Measurements from ENCODE around the gene BRD7.
A peak's percentile ranks its signal among the peaks of the same experiment; 100 is the strongest.

The BRD7 gene

DNA sequence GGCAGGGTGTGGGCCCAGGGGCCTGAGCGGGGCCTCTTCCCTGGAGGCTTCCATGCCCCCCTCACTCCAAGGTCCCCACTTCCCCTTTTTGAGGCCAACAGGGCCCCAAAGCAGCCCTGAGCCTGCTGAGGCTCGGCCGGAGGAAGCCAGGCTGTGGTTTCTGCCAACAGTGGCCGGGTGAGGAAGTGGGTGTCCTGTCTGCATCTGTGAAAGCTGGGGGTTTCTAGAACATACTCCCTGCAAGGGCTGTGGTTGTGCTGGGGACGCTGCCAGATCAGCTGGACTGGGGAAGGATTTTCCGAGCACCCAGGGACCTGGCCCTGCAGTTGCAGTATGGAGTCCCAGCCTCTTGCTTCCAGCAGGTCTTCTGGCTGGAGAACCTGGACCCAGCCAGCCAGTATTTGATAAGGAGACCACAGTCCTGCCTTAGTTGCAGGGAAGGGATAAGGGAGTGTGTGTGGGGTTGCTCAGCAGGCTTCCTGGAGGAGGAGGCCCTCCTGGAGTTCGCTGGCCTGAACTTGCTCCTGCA lies 86.7 kb downstream of the BRD7 start:
- H3K36me3 ChIP-seq (ENCODE audit: control insufficient read depth in 2 of 2, insufficient read depth in 1 of 2, low read length in 2 of 2) = peaks cover 0 to 4% of the 10 kb centered on the region in 2 experiments; a peak in 2 of 3 replicates
- TF ChIP-seq RBAK (tag by site-specific recombination; IDR thresholded peaks at IDR 0.05) (no peak), ZNF292 (tag by site-specific recombination; IDR thresholded peaks at IDR 0.05; ENCODE audit: borderline replicate concordance, low read depth) (no peak), ZNF510 (tag by site-specific recombination; IDR thresholded peaks at IDR 0.05; ENCODE audit: insufficient replicate concordance) (no peak)
- CTCF ChIA-PET = no interaction called here
- peaks cover 3% of the 10 kb centered on the region; the same call in 1 of the 2 replicates for H3K4me1 ChIP-seq (ENCODE audit: control insufficient read depth, insufficient read depth, low read length)
- H3K4me3 ChIP-seq (ENCODE audit: low read depth, low read length) = no peak overlapping the region
- no peak overlapping the region for H3K27ac ChIP-seq (ENCODE audit: extremely low read depth, low read depth, low read length)
- POLR2A ChIA-PET = no interaction called here
- no peaks in the 10 kb centered on the region for H3K9me3 ChIP-seq (ENCODE audit: control insufficient read depth, insufficient read depth, low read depth, low read length)

DNA sequence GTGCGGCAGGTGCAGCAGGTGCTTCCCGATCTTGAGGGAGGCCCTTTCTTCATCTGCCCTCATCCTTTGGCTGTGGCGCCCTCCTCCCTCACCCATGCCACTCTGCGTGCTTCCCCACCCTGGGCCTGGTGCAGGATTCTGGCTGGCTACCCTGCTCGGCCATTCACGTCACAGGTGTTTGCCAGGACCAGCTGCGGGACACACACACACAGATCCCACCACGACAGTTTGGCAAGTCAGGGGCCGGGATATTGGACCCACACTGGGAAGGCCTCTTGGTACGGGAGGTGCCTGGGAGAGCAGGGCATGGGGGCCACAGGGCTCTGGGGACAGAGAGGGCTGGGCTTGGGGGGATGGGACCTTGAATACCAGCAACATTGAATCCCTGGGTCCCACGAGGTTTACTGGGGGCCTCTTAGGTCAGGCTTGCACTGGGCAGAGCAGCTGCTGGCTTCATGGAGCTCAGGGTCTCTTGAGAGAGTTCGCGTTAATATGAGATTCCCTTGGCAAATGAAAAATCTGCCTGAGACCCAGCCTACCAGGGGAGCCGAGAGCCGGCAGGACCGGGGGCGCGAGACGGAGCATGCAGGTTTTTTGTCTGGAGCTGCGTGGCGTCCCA lies 87.3 kb downstream of the BRD7 start:
- Histone ChIP-seq H3K36me3 (ENCODE audit: control insufficient read depth in 2 of 2, insufficient read depth in 1 of 2, low read length in 2 of 2) (peaks cover 0 to under 1% of the 10 kb centered on the region in 2 experiments; a peak in 1 of 3 replicates), H3K4me3 (ENCODE audit: low read depth, low read length) (no peak overlapping the region), H3K4me1 (ENCODE audit: control insufficient read depth, insufficient read depth, low read length) (peaks cover 3% of the 10 kb centered on the region; the same call in 1 of the 2 replicates), H3K9me3 (ENCODE audit: control insufficient read depth, insufficient read depth, low read depth, low read length) (no peaks in the 10 kb centered on the region), H3K27ac (ENCODE audit: extremely low read depth, low read depth, low read length) (no peak overlapping the region)
- ChIA-PET CTCF (no interaction called here), POLR2A (no interaction called here)
- 0 out of 2 replicates have a peak, but pooled peaks have one; percentile 2 for TF ChIP-seq ZEB2 (tag by site-specific recombination; IDR thresholded peaks at IDR 0.05)
- no peak for TF ChIP-seq GLIS1 (tag by site-specific recombination; IDR thresholded peaks at IDR 0.05)

GRCh38 chr16:50280932-50281331 lies 87.9 kb downstream of the BRD7 start:
- Histone ChIP-seq H3K36me3 (ENCODE audit: control insufficient read depth in 2 of 2, insufficient read depth in 1 of 2, low read length in 2 of 2) (no peaks in the 10 kb centered on the region), H3K9me3 (ENCODE audit: control insufficient read depth, insufficient read depth, low read depth, low read length) (no peaks in the 10 kb centered on the region), H3K27ac (ENCODE audit: extremely low read depth, low read depth, low read length) (no peak overlapping the region), H3K4me3 (ENCODE audit: low read depth, low read length) (no peak overlapping the region), H3K4me1 (ENCODE audit: control insufficient read depth, insufficient read depth, low read length) (peaks cover 3% of the 10 kb centered on the region; the same call in 1 of the 2 replicates)
- CTCF ChIA-PET = no interaction called here
- POLR2A ChIA-PET = no interaction called here
- TF ChIP-seq, protein P1, sequence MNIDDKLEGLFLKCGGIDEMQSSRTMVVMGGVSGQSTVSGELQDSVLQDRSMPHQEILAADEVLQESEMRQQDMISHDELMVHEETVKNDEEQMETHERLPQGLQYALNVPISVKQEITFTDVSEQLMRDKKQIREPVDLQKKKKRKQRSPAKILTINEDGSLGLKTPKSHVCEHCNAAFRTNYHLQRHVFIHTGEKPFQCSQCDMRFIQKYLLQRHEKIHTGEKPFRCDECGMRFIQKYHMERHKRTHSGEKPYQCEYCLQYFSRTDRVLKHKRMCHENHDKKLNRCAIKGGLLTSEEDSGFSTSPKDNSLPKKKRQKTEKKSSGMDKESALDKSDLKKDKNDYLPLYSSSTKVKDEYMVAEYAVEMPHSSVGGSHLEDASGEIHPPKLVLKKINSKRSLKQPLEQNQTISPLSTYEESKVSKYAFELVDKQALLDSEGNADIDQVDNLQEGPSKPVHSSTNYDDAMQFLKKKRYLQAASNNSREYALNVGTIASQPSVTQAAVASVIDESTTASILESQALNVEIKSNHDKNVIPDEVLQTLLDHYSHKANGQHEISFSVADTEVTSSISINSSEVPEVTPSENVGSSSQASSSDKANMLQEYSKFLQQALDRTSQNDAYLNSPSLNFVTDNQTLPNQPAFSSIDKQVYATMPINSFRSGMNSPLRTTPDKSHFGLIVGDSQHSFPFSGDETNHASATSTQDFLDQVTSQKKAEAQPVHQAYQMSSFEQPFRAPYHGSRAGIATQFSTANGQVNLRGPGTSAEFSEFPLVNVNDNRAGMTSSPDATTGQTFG (tag by site-specific recombination; IDR thresholded peaks at IDR 0.05; ENCODE audit: borderline replicate concordance) = no peak
- no peak for TF ChIP-seq OVOL3 (tag by site-specific recombination; IDR thresholded peaks at IDR 0.05)
- TF ChIP-seq, protein P2, sequence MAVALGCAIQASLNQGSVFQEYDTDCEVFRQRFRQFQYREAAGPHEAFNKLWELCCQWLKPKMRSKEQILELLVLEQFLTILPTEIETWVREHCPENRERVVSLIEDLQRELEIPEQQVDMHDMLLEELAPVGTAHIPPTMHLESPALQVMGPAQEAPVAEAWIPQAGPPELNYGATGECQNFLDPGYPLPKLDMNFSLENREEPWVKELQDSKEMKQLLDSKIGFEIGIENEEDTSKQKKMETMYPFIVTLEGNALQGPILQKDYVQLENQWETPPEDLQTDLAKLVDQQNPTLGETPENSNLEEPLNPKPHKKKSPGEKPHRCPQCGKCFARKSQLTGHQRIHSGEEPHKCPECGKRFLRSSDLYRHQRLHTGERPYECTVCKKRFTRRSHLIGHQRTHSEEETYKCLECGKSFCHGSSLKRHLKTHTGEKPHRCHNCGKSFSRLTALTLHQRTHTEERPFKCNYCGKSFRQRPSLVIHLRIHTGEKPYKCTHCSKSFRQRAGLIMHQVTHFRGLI (tag by site-specific recombination; IDR thresholded peaks at IDR 0.05) = peak; percentile 32; the same call in 1 of the 2 replicates
- TF ChIP-seq ZBTB48 (tag by site-specific recombination; IDR thresholded peaks at IDR 0.05) = no peak
- peak; percentile 61; the same call in 1 of the 2 replicates for TF ChIP-seq ZNF121 (tag by site-specific recombination; IDR thresholded peaks at IDR 0.05)
- TF ChIP-seq ZNF138 (tag by site-specific recombination; IDR thresholded peaks at IDR 0.05; ENCODE audit: borderline replicate concordance) = no peak

DNA sequence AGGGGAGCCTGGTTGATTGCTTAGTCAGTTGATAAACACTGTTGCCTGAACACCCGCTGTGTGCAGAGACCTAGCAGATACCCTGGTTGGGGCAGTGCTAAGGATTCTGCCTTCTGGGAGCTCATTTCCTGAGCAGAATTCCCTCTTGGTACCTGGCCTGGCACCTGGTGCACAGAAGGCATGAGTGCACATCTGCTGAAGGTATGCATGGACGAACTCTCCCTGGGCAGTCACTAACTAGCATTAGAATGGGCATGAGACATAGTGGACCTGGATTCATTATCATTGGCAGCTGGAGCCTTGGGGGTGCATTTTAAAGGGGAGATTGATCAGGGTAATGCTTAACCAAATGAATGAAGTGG lies 89.3 kb downstream of the BRD7 start:
- Histone ChIP-seq H3K27ac (ENCODE audit: extremely low read depth, low read depth, low read length) (no peak overlapping the region), H3K4me3 (ENCODE audit: low read depth, low read length) (no peak overlapping the region), H3K4me1 (ENCODE audit: control insufficient read depth, insufficient read depth, low read length) (peaks cover 1% of the 10 kb centered on the region; the same call in 1 of the 2 replicates), H3K36me3 (ENCODE audit: control insufficient read depth in 2 of 2, insufficient read depth in 1 of 2, low read length in 2 of 2) (no peaks in the 10 kb centered on the region), H3K9me3 (ENCODE audit: control insufficient read depth, insufficient read depth, low read depth, low read length) (no peaks in the 10 kb centered on the region)
- CTCF ChIA-PET = interaction anchor here (1.1 kb wide), 1 partner anchor 14 kb away, joined by 3 read pairs; no protein-coding TSS in a partner anchor
- POLR2A ChIA-PET = no interaction called here
- TF ChIP-seq KLF17 (tag by site-specific recombination; IDR thresholded peaks at IDR 0.05) = no peak
- TF ChIP-seq ZNF211 (tag by site-specific recombination; IDR thresholded peaks at IDR 0.05; ENCODE audit: low read depth) = no peak
- no peak for TF ChIP-seq ZNF138 (tag by site-specific recombination; IDR thresholded peaks at IDR 0.05; ENCODE audit: borderline replicate concordance)
- TF ChIP-seq ZSCAN16 (tag by site-specific recombination; IDR thresholded peaks at IDR 0.05) = peak; percentile 45; the same call in 1 of the 2 replicates
- no peak for TF ChIP-seq ZNF404 (tag by site-specific recombination; IDR thresholded peaks at IDR 0.05)

All from HEK293 (cell line).